HG03571 (cell line): ENCODE data around the gene FAM193A.
"Not testable (repeated sequence)": the region's sequence is repeated elsewhere in the genome, so short reads cannot be mapped to it uniquely, and the experiment has no call there.

Experiments
- ATAC-seq: cut with Tn5 transposase; IDR thresholded peaks from one replicate; pipeline ENCODE4 v1.9.1; 2021; ENCODE audit not compliant: unreplicated experiment

The FAM193A gene

DNA sequence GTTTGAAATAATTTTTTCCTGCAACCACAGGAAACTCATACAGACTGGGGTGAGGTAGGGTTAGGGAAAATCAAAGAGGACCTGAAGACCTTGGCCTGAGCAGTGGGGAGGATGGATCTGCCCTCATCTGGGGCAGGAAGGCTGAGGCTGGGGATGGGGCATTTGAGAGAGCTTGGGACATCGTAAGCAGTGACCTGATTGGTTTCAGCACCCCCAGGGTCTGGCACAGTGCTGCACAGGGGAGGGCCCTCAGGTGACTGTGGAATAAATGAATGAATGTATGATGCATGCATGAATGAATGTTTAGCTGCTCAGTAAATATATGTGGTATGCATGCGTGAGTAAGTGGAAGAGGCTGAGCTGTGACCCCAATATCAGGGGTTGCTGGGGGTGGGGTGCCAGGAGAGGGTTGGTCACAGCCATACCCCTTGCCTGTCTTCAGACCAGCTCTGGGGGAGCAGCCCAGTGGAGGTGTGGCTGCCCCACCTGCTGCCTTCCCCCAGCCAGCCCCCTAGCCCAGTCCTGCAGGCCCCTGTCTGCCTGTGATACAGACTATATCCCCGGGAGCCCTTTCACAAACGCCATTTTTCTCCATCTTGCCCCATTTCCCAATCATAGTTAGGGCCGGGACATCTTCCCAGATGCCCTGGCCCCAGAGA is 230.7 kb downstream of the FAM193A start:
- no peak for ATAC-seq

DNA sequence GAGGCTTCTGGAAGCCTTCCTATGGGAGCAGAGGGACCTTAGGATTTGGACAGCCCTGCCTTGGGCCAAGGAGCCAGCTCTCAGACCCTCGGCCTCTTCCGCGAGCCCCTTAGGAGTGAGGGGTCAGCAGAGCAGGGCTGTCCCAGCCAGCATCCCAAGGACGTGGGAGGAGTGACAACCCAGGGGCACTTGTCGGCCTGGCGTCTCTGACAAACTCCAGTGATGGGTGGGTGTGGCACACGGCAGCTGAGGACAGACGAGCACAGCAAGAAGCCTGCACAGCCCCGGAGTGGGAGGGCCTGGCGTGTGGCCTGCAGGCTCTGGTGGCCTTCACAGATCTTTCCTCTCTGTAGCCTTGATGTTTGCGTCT is 231.2 kb downstream of the FAM193A start:
- ATAC-seq = no peak

DNA sequence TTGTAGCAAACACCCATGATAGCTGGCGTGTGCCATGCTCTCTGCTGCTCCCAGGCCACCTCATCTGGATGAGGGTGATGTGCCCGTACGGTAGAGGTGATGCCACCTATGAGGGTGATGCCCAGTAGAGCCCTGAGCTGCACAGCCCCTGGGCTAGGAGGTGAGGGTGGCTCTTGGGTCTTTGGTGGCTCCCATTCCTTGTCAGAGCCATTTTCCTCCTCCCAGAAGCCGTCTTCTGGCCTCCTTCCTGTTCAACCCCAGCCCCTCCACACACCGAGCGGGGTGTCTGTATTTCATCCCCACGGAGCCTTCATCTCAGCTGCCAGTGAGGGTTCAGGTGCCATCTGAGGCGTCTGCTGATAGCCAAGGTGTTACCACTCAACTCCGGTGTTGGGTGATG is 231.7 kb downstream of the FAM193A start:
- ATAC-seq = no peak

DNA sequence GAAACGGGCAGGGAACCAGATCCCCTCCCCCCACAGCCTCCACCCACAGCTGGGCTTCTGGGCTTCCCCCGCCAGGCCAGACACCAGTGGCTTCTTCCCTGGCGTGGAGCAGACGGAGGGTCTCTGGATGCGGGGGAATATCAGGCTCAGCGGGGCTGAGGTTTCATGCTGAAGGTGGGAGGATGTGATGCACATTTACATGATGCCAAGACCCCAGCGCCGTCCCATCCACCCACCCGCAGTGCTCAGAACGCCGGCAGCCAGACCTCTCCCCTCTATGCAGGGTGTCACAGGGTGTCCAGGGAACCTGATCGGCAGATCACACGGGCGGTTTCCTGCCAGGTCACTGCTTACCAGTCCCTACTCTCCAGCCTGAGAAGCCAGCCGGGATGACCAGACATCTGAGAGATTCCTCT is 232.5 kb downstream of the FAM193A start:
- ATAC-seq = no peak

DNA sequence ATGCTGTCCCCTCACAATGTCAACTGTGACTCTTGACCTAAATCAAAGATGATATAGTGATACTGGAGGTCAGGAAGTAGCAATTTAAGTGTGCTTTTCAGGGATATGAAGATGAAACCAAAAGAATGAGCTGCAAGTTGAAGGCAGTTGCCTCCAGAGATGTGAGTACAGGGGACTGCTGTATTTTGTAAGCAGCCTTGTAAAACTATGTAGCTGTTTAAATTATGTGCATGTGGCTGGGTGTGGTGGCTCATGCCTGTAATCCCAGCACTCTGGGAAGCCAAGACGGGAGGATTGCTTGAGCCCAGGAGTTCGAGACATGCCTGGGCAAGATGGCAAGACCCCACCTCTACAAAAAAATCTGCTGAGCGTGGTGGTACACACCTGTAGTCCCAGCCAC is 234.8 kb downstream of the FAM193A start:
- ATAC-seq = no peak

DNA sequence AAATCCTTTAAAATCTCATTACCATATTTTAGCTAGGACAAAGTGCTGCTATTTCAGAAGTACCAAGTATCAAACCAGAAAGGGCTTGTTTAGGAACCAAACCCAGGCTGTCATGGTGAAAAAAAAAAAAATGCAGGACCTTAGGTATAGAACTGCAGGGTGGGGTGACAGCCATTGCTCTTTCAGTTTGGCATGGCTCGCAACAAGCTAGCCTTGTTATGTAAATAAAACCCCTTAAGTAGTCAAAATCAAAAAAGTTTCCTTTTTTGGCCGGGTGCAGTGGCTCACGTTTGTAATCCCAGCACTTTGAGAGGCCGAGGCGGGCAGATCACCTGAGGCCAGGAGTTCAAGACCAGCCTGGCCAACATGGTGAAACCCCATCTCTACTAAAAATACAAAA is 244.2 kb downstream of the FAM193A start:
- ATAC-seq = not testable (repeated sequence)

DNA sequence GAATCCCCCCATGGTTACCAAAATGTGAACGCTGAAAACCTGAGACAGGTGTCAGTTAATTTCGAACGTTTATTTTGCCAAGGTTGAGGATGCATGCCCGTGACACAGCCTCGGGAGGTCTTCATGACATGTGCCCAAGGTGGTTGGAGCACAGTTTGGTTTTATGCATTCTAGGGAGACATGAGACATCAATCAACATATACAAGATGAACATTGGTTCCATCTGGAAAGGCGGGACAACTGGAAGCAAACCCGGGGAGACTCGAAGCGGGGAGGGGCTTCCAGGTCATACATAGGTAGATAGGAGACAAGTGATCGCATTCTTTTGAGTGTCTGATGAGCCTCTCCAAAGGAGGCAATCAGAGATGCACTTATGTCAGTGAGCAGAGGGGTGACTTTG is 245.5 kb downstream of the FAM193A start:
- no peak for ATAC-seq
